K562 (cell line): ENCODE measurements around the gene MRPL58. TPM values are rescaled to one million over a fixed set of nuclear protein-coding genes. Genes with fewer than 3 reads are reported as not detected.

Source experiments
- CC2D1A ChIP-seq: fragments of 450-650 bp; IDR thresholded peaks from 2 replicates; pipeline ENCODE4 v1.6.1; 2017; ENCODE audit warnings: mild to moderate bottlenecking
- CTBP1 ChIP-seq: fragments of 450-650 bp; IDR thresholded peaks from 2 replicates; pipeline ENCODE4 v1.6.1; 2016; ENCODE audit warnings: borderline replicate concordance
- E2F3 ChIP-seq: fragments of 250-450 bp; sonication (Bioruptor Pico); IDR thresholded peaks from 2 replicates; pipeline ENCODE4 v1.4.0; 2020; ENCODE audit warnings: mild to moderate bottlenecking
- E2F6 ChIP-seq, 2 experiments: IDR thresholded peaks; 2 replicates each; pipeline ENCODE4 v1.6.1; 2011; ENCODE audit warnings: borderline replicate concordance in 1 of 2, control low read depth in 1 of 2, low read depth in 1 of 2, low read length in 1 of 2, mild to moderate bottlenecking in 1 of 2, mixed read lengths in 1 of 2, moderate library complexity in 1 of 2; ENCODE audit not compliant: insufficient read depth in 1 of 2, insufficient read length in 1 of 2, poor library complexity in 1 of 2, severe bottlenecking in 1 of 2; ENCODE audit errors: extremely low read depth in 1 of 2
- FOXA1 ChIP-seq: fragments of 450-650 bp; IDR thresholded peaks from 2 replicates; pipeline ENCODE4 v1.6.1; 2016; ENCODE audit warnings: mild to moderate bottlenecking, borderline replicate concordance
- GATAD2A ChIP-seq: fragments of 450-650 bp; IDR thresholded peaks from 2 replicates; pipeline ENCODE4 v1.6.1; 2017
- KDM2B ChIP-seq: fragments of 250-450 bp; sonication (Bioruptor Pico); IDR thresholded peaks from 2 replicates; pipeline ENCODE4 v1.8.0; 2021; ENCODE audit warnings: mild to moderate bottlenecking, moderate library complexity
- KLF10 ChIP-seq: fragments of 250-450 bp; sonication (Bioruptor Pico); IDR thresholded peaks from 2 replicates; pipeline ENCODE4 v1.6.1; 2021; ENCODE audit warnings: matching md5 sums
- MBD2 ChIP-seq: sonication (generic); IDR thresholded peaks from 2 replicates; pipeline ENCODE4 v1.6.1; 2016; ENCODE audit warnings: low read depth, borderline replicate concordance
- MTA2 ChIP-seq: fragments of 450-650 bp; IDR thresholded peaks from 2 replicates; pipeline ENCODE4 v1.6.1; 2016; ENCODE audit warnings: low read depth
- NCOA4 ChIP-seq: fragments of 450-650 bp; IDR thresholded peaks from 2 replicates; pipeline ENCODE4 v1.6.1; 2018; ENCODE audit warnings: mild to moderate bottlenecking; ENCODE audit not compliant: partially characterized antibody
- NCOA6 ChIP-seq: fragments of 450-650 bp; IDR thresholded peaks from 2 replicates; pipeline ENCODE4 v1.6.1; 2017; ENCODE audit warnings: mild to moderate bottlenecking
- PHB ChIP-seq: fragments of 250-450 bp; sonication (Bioruptor Pico); IDR thresholded peaks from 2 replicates; pipeline ENCODE4 v1.5.0; 2021
- SOX6 ChIP-seq: fragments of 450-650 bp; IDR thresholded peaks from 2 replicates; pipeline ENCODE4 v1.6.1; 2014; ENCODE audit warnings: mild to moderate bottlenecking
- SRSF7 ChIP-seq: fragments of 200-400 bp; formaldehyde crosslinking; optimal IDR thresholded peaks from 2 replicates; pipeline ENCODE3; 2017; ENCODE audit warnings: mild to moderate bottlenecking, low read depth, low read length
- SUPT5H ChIP-seq: fragments of 450-650 bp; IDR thresholded peaks from 2 replicates; pipeline ENCODE4 v1.6.1; 2016
- TBP ChIP-seq: optimal IDR thresholded peaks from 2 replicates; pipeline ENCODE3; 2011; ENCODE audit warnings: low read depth, low read length, improper control_type of control experiment
- ZNF146 ChIP-seq: IDR thresholded peaks from one replicate; pipeline ENCODE4 v1.6.1; 2018; ENCODE audit warnings: missing compliant biosample characterization; ENCODE audit not compliant: unreplicated experiment
- ZNF511 ChIP-seq: sonication (generic); formaldehyde crosslinking; IDR thresholded peaks from 2 replicates; pipeline ENCODE4 v1.8.0; 2022; ENCODE audit warnings: mild to moderate bottlenecking, missing genetic modification reagents
- polyA plus RNA-seq, 8 experiments: library from polyadenylated mRNA; depleted of rRNA in 4 of 8; stranded (reverse) in 5 of 8; unstranded in 3 of 8; fragments of >200 nt; fragmentation: Nextera tagmentation in 2 of 8; fragmentation: Illumina TruSeq in 1 of 8; extraction: Ambion mirVana in 2 of 8; extraction: Trizol in 1 of 8; gene quantifications; 2 replicates each; pipeline versions ENCODE4 v1.2.1 to v1.2.3, GENCODE V29; 2011 to 2014; ENCODE audit warnings: inconsistent platforms in 1 of 8, missing spikeins in 1 of 8
- total RNA-seq, 7 experiments: library from RNA; depleted of rRNA in 6 of 7; stranded (reverse); fragments of >200 nt in 6 of 7; fragmentation: Illumina TruSeq in 2 of 7; extraction: Trizol in 2 of 7; gene quantifications; 2 replicates each; pipeline versions ENCODE4 v1.2.1 to v1.2.3, GENCODE V29; 2011 to 2021; ENCODE audit warnings: low replicate concordance in 1 of 7
- TF ChIP-seq, protein P1 (sequence below): sonication (generic); formaldehyde crosslinking; IDR thresholded peaks from 2 replicates; pipeline ENCODE4 v1.8.0; 2022; ENCODE audit warnings: mild to moderate bottlenecking, missing genetic modification reagents
- TF ChIP-seq, protein P2 (sequence below): IDR thresholded peaks from 3 replicates; pipeline ENCODE4 v1.6.1; 2011; ENCODE audit warnings: borderline replicate concordance, mild to moderate bottlenecking; ENCODE audit not compliant: insufficient read length, insufficient read depth
- TF ChIP-seq, protein P3 (sequence below), 2 experiments: fragments of 450-650 bp; IDR thresholded peaks; 2 replicates each; pipeline ENCODE4 v1.6.1; 2018; ENCODE audit warnings: mild to moderate bottlenecking in 2 of 2, low read depth in 1 of 2; ENCODE audit not compliant: partially characterized antibody in 2 of 2

The MRPL58 gene
- total and polyA plus RNA-seq, 9 of the 15 experiments (the other 6 are each of a cell fraction or from before 2014, with no cell fraction given): 30.8 to 107 (median 72.4) TPM

DNA sequence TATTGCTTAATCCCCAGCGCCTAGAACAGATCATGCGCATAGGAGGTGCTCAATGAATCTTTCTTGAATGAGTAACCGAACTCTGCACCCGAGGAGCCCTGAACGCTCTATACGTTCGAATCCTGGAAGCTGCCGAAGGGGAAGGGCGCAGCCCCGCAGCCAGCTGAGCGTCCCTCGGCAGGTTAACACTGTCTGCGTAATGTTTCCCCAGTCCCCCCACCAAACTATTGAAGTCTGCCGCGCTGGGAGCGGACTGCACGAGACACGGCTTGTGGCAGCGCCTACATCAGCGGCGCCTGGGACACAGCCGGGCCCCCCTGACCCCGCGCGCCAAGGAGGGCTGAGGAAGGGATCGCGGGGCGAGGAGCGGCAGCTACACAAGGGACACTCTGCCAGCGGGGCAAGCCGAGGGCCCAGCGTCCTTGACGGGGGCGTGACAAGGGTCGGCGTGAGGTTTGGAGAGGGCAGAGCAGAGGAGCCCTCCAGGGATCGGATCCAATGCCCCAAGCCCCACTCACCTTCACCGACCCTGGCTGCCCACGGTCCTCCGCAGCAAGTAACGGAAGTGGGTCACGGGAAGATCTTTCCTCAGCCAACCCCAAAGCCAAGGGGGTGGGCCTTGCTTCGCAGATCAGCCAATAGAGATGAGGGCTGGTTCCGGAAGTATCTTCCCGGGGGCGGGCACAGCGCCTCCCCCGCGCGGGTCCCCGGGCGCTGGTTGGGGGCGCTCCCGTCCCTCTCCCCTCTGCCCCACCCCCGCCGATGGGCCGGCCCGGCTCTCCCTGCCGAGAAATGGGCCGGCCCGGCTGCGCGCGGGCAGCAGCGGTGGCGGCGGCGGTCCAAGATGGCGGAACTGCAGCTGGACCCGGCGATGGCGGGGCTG lies 34.2 kb downstream of the MRPL58 start, which contains the start of the genes ATP5PD and KCTD2 (continued):
- TF ChIP-seq PHB (peak; percentile 39; the same call in 1 of the 2 replicates), CTBP1 (no peak; the same call in none of the 2 replicates), ZNF511 (CRISPR knock-in tag) (peak; percentile 79), KLF10 (CRISPR knock-in tag) (no peak), SOX6 (peak; percentile 39), GATAD2A (no peak), MBD2 (peak; percentile 97), FOXA1 (no peak), TBP (peak; percentile 77), ZNF146 (CRISPR knock-in tag) (no peak), E2F6 (IDR thresholded peaks at IDR 0.05; ENCODE audit: borderline replicate concordance in 1 of 2, extremely low read depth in 1 of 2, insufficient read depth in 1 of 2, insufficient read length in 1 of 2, low read depth in 1 of 2, low read length in 1 of 2, poor library complexity in 1 of 2, severe bottlenecking in 1 of 2) (peak in 1 of 2 experiments; percentile 24), SUPT5H (peak; percentile 97), NCOA6 (no peak), MTA2 (no peak), E2F3 (CRISPR knock-in tag) (no peak), CC2D1A (no peak), NCOA4 (no peak), SRSF7 (no peak), KDM2B (CRISPR knock-in tag) (no peak)
- TF ChIP-seq, protein P1, sequence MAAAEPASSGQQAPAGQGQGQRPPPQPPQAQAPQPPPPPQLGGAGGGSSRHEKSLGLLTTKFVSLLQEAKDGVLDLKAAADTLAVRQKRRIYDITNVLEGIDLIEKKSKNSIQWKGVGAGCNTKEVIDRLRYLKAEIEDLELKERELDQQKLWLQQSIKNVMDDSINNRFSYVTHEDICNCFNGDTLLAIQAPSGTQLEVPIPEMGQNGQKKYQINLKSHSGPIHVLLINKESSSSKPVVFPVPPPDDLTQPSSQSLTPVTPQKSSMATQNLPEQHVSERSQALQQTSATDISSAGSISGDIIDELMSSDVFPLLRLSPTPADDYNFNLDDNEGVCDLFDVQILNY (CRISPR knock-in tag): peak; percentile 27; the same call in 1 of the 2 replicates
- TF ChIP-seq, protein P2, sequence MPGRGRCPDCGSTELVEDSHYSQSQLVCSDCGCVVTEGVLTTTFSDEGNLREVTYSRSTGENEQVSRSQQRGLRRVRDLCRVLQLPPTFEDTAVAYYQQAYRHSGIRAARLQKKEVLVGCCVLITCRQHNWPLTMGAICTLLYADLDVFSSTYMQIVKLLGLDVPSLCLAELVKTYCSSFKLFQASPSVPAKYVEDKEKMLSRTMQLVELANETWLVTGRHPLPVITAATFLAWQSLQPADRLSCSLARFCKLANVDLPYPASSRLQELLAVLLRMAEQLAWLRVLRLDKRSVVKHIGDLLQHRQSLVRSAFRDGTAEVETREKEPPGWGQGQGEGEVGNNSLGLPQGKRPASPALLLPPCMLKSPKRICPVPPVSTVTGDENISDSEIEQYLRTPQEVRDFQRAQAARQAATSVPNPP: no peak
- TF ChIP-seq, protein P3, sequence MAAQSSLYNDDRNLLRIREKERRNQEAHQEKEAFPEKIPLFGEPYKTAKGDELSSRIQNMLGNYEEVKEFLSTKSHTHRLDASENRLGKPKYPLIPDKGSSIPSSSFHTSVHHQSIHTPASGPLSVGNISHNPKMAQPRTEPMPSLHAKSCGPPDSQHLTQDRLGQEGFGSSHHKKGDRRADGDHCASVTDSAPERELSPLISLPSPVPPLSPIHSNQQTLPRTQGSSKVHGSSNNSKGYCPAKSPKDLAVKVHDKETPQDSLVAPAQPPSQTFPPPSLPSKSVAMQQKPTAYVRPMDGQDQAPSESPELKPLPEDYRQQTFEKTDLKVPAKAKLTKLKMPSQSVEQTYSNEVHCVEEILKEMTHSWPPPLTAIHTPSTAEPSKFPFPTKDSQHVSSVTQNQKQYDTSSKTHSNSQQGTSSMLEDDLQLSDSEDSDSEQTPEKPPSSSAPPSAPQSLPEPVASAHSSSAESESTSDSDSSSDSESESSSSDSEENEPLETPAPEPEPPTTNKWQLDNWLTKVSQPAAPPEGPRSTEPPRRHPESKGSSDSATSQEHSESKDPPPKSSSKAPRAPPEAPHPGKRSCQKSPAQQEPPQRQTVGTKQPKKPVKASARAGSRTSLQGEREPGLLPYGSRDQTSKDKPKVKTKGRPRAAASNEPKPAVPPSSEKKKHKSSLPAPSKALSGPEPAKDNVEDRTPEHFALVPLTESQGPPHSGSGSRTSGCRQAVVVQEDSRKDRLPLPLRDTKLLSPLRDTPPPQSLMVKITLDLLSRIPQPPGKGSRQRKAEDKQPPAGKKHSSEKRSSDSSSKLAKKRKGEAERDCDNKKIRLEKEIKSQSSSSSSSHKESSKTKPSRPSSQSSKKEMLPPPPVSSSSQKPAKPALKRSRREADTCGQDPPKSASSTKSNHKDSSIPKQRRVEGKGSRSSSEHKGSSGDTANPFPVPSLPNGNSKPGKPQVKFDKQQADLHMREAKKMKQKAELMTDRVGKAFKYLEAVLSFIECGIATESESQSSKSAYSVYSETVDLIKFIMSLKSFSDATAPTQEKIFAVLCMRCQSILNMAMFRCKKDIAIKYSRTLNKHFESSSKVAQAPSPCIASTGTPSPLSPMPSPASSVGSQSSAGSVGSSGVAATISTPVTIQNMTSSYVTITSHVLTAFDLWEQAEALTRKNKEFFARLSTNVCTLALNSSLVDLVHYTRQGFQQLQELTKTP (IDR thresholded peaks at IDR 0.05; ENCODE audit: low read depth in 1 of 2, partially characterized antibody in 2 of 2): peak in 1 of 2 experiments; percentile 12
